GM19452 (cell line): ENCODE results near the gene LRTM1.

Experiments
- ATAC-seq: cut with Tn5 transposase; IDR thresholded peaks from one replicate; pipeline ENCODE4 v1.9.1; 2021; ENCODE audit not compliant: unreplicated experiment

LRTM1 gene

DNA sequence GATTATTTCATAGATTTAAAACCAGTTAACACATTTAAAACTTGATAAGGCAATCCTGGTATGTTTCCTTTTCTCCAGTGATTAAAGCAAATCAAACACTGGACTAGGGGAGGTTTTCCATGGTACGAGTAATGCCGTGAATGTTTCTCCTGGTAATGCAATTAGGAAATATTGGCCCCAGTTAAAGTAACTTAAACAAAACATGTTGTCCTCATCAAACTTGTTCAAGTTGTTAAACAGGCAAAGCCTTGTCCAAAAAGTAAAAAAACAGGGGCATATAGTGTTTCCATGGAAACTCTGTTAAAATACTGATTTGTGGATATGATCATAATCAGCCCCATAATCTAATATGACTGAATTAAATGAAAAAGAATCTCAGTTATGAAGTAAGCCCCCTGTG lies 13.1 kb upstream of the LRTM1 start:
- ATAC-seq, result no peak

GRCh38 chr3:54939557-54940300 lies 11.9 kb upstream of the LRTM1 start:
- ATAC-seq, result no peak

DNA sequence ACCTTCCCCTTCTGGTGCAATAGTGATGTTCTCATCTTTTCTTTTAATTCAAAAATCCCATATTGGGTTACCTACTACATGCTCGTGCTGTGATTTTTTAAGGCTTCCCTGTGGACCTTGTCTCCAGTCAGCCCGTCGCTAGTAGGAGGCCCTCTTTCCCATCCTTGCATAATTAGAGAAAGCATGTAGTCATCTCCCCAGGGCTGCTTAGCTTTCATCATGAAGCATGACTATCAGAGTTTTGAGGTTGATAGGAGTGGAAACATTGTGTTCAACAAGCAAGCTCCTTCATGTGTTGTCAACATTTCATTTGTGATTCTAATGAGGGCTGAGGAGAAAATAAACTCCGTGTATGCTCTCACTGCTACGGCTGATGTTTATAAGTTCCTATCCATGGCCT lies 8.7 kb upstream of the LRTM1 start:
- no peak for ATAC-seq

DNA sequence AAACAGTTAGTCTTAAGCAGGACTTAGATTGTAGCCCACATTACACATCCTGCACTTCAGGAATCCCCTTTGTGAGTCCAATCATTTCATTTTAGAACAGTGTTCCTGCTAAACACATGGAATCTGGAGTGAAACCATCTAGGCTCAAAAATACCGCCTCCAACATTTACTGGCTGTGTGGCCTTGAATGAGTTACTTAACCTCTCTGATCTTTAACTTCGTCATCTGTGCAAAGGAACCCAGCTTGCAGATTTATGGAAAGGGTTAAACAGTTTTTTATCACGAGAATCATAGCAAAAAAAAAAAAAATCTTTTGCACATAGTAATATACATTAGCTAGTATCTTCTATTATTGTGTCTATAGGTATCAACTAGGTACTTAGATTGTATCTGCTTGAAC lies 8.0 kb upstream of the LRTM1 start:
- no peak for ATAC-seq

DNA sequence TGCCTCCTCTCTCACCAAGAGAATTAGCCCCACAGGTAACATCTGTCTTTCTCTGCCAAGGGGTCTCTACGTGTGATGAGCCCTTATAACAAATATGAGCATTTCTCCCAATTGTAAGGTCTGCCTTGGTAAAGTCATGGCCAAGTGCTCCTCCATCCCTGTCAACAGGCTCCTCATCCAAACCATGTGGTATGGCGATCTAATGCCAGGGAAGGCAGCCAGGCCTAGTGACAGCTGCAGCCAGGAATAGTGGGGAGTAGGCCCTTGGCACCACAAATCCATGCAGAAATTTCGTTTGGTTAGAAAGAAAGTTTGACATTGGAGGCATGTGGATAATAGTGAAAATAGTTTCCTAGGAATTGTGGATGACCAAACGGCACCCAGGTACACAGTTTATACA lies 4.7 kb upstream of the LRTM1 start:
- ATAC-seq, result no peak

GRCh38 chr3:54931182-54931581 lies 3.3 kb upstream of the LRTM1 start:
- ATAC-seq, result no peak

GRCh38 chr3:54918516-54918915 lies 9.3 kb downstream of the LRTM1 start:
- no peak for ATAC-seq

DNA sequence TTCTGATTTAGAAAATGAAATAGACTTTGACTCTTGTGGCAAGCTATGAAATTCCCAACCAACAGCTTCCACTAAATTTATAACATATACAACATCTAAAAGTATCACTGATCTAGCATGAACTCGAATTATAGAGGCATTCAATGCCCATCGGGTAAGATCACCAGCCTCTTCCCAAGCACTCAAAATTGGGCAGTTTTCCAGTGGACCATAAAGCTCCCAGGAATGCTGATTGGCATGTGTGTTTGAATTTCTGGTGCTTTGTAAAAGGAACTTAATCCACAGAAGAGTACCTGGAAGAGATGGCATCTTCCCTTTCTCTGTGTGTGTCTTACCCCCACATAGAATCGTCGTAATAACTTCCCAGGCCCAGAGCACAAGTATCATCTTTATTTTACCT lies 10.0 kb downstream of the LRTM1 start:
- ATAC-seq, result no peak

GRCh38 chr3:54917174-54917573 lies 10.7 kb downstream of the LRTM1 start:
- no peak for ATAC-seq

DNA sequence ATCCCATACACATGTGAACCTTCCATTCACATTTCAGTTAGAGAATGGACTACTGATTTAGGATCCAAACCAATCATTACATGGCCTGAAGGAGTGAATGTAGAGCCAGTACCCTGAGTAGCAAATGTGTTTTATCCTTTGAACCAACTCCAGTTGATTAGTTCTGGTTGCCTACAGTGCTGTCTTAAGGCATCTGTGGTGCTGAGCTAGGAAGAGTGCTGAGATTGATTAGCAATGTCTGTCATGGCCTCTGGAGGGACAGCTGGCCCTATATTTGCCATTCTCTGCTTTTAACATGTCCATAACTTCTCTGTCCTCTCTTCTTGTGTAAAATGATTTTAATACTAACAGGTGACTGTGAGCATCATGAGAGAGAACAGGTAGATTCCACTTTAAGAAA lies 11.1 kb downstream of the LRTM1 start:
- ATAC-seq, result no peak

DNA sequence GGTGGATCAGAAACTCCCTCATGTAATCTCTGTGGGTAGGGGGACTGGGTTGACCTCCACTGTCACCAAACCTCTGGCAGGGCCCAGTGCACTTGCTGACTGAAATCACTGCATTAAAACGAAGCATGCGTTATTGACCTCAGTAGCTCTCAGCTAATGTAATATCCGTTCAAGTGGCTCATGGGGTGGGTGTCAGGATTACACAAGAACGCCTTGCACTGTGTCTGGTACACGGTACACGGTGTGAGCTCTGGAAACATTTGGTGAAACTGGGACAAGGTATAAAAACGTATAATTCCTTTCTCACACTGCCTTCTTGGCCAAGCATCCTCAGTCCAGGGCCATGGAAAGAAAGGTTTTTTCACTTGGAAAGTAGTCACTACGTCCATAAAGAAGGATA lies 11.9 kb downstream of the LRTM1 start:
- ATAC-seq, result no peak

- no peak for ATAC-seq
These were observed 12.7 kb downstream of the LRTM1 start for GRCh38 chr3:54915181-54915580.

GRCh38 chr3:54914180-54914579 lies 13.7 kb downstream of the LRTM1 start:
- no peak for ATAC-seq

DNA sequence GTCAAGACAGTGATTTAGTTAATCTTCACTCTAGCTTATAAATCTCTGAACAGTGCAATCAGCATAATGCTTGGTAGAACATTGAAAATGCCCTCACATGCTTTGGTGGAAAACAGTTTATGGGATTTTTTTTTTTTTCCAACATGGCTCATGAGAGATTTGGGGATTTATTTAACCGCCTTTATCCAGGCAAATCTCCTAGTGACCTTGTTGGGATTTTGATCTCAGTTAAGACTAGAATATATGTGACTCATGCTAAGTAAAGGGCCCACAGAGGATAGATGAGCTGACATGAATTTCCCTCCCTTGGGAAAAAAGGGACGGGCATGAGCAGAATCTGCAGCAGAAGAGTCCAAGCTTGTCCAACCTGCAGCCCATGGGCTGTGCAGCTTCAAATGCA lies 18.7 kb downstream of the LRTM1 start:
- ATAC-seq, result no peak

DNA sequence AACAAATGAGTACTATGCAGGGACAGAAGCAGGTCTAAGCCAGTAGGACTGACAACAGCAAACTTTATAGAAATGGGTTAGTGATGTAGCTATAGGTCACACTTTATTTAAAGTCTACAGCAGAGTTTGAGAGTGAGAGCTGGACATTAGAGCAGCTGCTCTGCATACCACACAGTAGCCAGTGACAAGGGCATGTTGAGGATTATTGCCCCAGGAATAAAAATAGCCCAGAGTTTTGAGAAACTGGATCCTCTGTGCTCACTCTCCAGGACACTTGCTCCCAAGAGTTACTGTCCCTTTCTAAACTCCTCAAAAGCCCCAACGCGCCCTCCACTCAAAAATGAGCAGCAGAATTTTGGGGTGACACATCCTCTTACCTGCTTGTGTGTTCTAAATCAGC lies 21.1 kb downstream of the LRTM1 start:
- ATAC-seq, result no peak

DNA sequence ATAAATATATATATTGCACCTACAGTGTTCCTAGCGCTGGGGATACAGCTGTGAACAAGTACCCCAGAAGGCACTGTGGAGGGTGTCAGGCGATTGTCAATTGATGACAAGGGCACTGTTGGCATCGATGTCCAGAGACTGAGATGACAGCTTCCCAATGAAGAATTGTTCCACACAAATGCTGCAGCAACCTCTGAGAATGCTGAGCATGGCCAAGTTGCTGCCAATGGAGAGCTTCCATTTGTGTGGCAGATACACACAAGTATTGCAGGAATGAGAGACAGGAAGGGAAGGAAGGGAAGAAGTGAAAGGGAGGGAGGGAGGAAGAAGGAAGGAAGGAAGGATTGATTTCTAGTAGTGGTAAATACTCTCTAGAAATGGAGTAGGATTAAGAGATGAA lies 21.9 kb downstream of the LRTM1 start:
- no peak for ATAC-seq

DNA sequence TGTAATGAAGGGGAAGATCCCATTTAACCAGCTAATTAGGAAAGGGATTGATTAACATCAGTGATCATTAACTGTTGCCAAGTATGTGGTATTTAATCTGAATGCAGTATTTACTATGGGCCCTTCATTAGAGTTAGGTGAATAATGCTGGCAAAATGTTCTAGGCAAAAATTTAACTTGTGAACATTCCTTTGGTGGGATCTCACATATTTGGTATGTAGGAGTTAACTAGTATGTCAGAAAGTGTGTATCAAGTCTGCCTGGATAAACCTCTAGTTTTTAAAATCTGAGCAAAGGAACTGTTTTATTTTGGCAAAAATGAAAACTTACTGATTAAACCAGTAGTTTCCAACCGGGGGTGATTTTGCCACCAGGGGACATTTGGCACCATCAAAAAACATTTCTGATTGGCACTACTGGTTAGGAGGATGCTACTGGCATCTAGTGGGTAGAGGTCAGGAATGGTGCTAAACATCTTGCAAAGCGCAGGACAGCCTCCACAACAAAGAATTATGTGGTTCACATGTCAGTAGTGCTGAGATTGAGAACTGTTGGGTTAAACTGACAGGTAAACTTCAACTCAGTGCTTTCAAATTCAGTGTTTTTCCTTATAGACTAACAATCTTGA lies 22.5 kb downstream of the LRTM1 start:
- ATAC-seq, result no peak

- no peak for ATAC-seq
These were observed 25.8 kb downstream of the LRTM1 start for GRCh38 chr3:54901906-54902685.

GRCh38 chr3:54900838-54901591 lies 26.8 kb downstream of the LRTM1 start:
- ATAC-seq, result no peak

GRCh38 chr3:54899273-54899672 lies 28.6 kb downstream of the LRTM1 start:
- ATAC-seq, result no peak

DNA sequence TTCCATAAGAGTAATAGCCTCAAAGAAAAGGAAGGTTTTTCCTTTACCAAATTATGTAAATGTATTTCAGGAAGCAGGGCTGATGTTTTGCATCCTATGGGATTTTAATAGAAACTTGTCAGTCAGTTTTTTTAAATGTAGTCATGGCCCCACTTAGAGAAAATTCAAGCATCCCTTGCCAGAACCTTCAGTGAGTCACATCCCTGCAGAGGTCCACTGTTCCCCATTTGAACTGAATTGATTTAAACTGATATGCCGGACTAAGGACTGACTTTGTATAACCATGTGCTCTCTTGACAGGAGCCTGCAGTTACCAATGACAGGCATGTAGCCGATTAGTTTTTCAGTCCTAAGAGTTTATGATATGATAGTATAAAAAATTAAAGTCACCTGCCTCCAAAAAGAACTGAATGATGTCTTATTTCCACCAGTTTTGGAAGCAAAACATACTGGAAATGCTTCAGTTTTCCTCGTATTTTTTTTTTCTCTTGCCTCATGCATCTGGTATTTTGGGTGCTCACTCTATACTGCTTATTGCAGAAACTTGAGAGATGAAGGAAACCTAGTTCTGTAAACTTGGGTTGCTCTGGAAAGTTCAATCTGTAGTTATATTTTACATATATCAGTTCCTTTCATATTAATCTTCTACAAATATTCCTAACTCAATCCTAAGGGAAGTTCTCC lies 30.7 kb downstream of the LRTM1 start:
- ATAC-seq, result no peak
